H9 (cell line): ENCODE measurements around the gene NUPR1. TPM values are rescaled to one million over a fixed set of nuclear protein-coding genes. Genes with fewer than 3 reads are reported as not detected.
"Not testable (repeated sequence)": the region's sequence is repeated elsewhere in the genome, so short reads cannot be mapped to it uniquely, and the experiment has no call there.

Source experiments
- DNase-seq: peaks from one replicate; pipeline ENCODE4 v3.0.0-alpha.2; 2017
- H2AFZ ChIP-seq: one replicate; pipeline ENCODE4 v1.6.1; 2013; ENCODE audit warnings: mild to moderate bottlenecking, low read length, control low read depth, moderate library complexity
- H2AK5ac ChIP-seq: 2 replicates; pipeline ENCODE4 v1.6.1; 2013; ENCODE audit warnings: low read length, control low read depth, mixed read lengths; ENCODE audit not compliant: insufficient read length
- H2BK120ac ChIP-seq: one replicate; pipeline ENCODE4 v1.6.1; 2013; ENCODE audit warnings: low read depth, mild to moderate bottlenecking, low read length, control low read depth, inconsistent platforms; ENCODE audit not compliant: poor library complexity, severe bottlenecking
- H2BK12ac ChIP-seq: 2 replicates; pipeline ENCODE4 v1.6.1; 2013; ENCODE audit warnings: low read length, control low read depth, mixed read lengths, low read depth; ENCODE audit not compliant: insufficient read length
- H2BK15ac ChIP-seq: 2 replicates; pipeline ENCODE4 v1.6.1; 2013; ENCODE audit warnings: low read depth, low read length, control low read depth
- H2BK20ac ChIP-seq: one replicate; pipeline ENCODE4 v1.6.1; 2013; ENCODE audit warnings: low read depth, mild to moderate bottlenecking, low read length, control low read depth, inconsistent platforms; ENCODE audit not compliant: poor library complexity, severe bottlenecking
- H2BK5ac ChIP-seq: 2 replicates; pipeline ENCODE4 v1.6.1; 2013; ENCODE audit warnings: low read length, control low read depth, mixed read lengths; ENCODE audit not compliant: insufficient read length
- H3K14ac ChIP-seq: 2 replicates; pipeline ENCODE4 v1.6.1; 2013; ENCODE audit warnings: low read length, control low read depth; ENCODE audit not compliant: insufficient read depth
- H3K18ac ChIP-seq: 2 replicates; pipeline ENCODE4 v1.6.1; 2013; ENCODE audit warnings: low read depth, mild to moderate bottlenecking, mixed read lengths, low read length, control low read depth; ENCODE audit not compliant: insufficient read length
- H3K23ac ChIP-seq: 2 replicates; pipeline ENCODE4 v1.6.1; 2013; ENCODE audit warnings: low read length, control low read depth, mixed read lengths, low read depth; ENCODE audit not compliant: insufficient read length
- H3K23me2 ChIP-seq: 2 replicates; pipeline ENCODE4 v1.6.1; 2013; ENCODE audit warnings: low read depth, mild to moderate bottlenecking, mixed read lengths, low read length, control low read depth; ENCODE audit not compliant: insufficient read length, poor library complexity, severe bottlenecking
- H3K27ac ChIP-seq: 2 replicates; pipeline ENCODE4 v1.5.1; 2013; ENCODE audit warnings: low read length, control low read depth, mixed read lengths, low read depth; ENCODE audit not compliant: insufficient read length
- H3K27me3 ChIP-seq: 2 replicates; pipeline ENCODE4 v1.6.1; 2013; ENCODE audit warnings: low read length, control low read depth, inconsistent platforms; ENCODE audit not compliant: insufficient read depth
- H3K4ac ChIP-seq: 2 replicates; pipeline ENCODE4 v1.6.1; 2013; ENCODE audit warnings: low read depth, mild to moderate bottlenecking, control low read depth, inconsistent platforms, low read length, moderate library complexity
- H3K4me1 ChIP-seq: 2 replicates; pipeline ENCODE4 v1.6.1; 2013; ENCODE audit warnings: low read length, control low read depth, inconsistent platforms; ENCODE audit not compliant: insufficient read depth
- H3K4me2 ChIP-seq: 2 replicates; pipeline ENCODE4 v1.6.1; 2013; ENCODE audit warnings: low read length, control low read depth, mixed read lengths; ENCODE audit not compliant: insufficient read length, insufficient read depth
- H3K56ac ChIP-seq: 2 replicates; pipeline ENCODE4 v1.6.1; 2013; ENCODE audit warnings: low read depth, mild to moderate bottlenecking, mixed read lengths, low read length, control low read depth; ENCODE audit not compliant: insufficient read length
- H3K79me1 ChIP-seq: 2 replicates; pipeline ENCODE4 v1.6.1; 2013; ENCODE audit warnings: low read depth, mild to moderate bottlenecking, moderate library complexity, low read length, control low read depth, inconsistent platforms; ENCODE audit not compliant: insufficient read depth, poor library complexity, severe bottlenecking
- H3K79me2 ChIP-seq: 2 replicates; pipeline ENCODE4 v1.6.1; 2013; ENCODE audit warnings: low read length, control low read depth, inconsistent platforms; ENCODE audit not compliant: insufficient read depth
- H3K9ac ChIP-seq: 2 replicates; pipeline ENCODE4 v1.6.1; 2013; ENCODE audit warnings: low read length, control low read depth, mixed read lengths; ENCODE audit not compliant: insufficient read length; ENCODE audit errors: extremely low read depth
- H3K9me3 ChIP-seq: one replicate; pipeline ENCODE4 v1.6.1; 2013; ENCODE audit warnings: low read depth, low read length, inconsistent platforms; ENCODE audit not compliant: control insufficient read depth
- H3T11ph ChIP-seq: one replicate; pipeline ENCODE4 v1.6.1; 2013; ENCODE audit warnings: mild to moderate bottlenecking, low read length, control low read depth, inconsistent platforms
- H4K20me1 ChIP-seq: one replicate; pipeline ENCODE4 v1.6.1; 2013; ENCODE audit not compliant: control insufficient read depth, insufficient read length, insufficient read depth
- H4K5ac ChIP-seq: 2 replicates; pipeline ENCODE4 v1.6.1; 2013; ENCODE audit warnings: low read depth, mild to moderate bottlenecking, mixed read lengths, low read length, control low read depth; ENCODE audit not compliant: insufficient read length
- H4K8ac ChIP-seq: replicated peaks from 2 replicates; pipeline ENCODE4 v1.6.1; 2013; ENCODE audit warnings: low read length, control low read depth, mixed read lengths, low read depth; ENCODE audit not compliant: insufficient read length
- H4K91ac ChIP-seq: 2 replicates; pipeline ENCODE4 v1.6.1; 2013; ENCODE audit warnings: low read depth, mild to moderate bottlenecking, moderate library complexity, mixed read lengths, low read length, control low read depth; ENCODE audit not compliant: insufficient read length
- H3K27ac Mint-ChIP-seq, 3 experiments: 2 replicates in 2 of 3; 3 replicates in 1 of 3; pipeline ENCODE4 v1.8.0; 2020 to 2021; ENCODE audit warnings: mixed read lengths in 3 of 3, mild to moderate bottlenecking in 1 of 3, moderate library complexity in 1 of 3
- H3K27me3 Mint-ChIP-seq: 2 replicates; pipeline ENCODE4 v1.8.0; 2021; ENCODE audit warnings: low read depth, mild to moderate bottlenecking, moderate library complexity, mixed read lengths
- H3K36me3 Mint-ChIP-seq, 3 experiments: 2 replicates in 2 of 3; 3 replicates in 1 of 3; pipeline ENCODE4 v1.8.0; 2020 to 2021; ENCODE audit warnings: low read depth in 3 of 3, mixed read lengths in 3 of 3; ENCODE audit not compliant: insufficient read depth in 1 of 3
- H3K4me1 Mint-ChIP-seq, 2 experiments: 2 replicates each; pipeline ENCODE4 v1.8.0; 2020; ENCODE audit warnings: mixed read lengths in 2 of 2
- H3K4me3 Mint-ChIP-seq, 2 experiments: 2 replicates in 1 of 2; 3 replicates in 1 of 2; pipeline ENCODE4 v1.8.0; 2020 to 2021; ENCODE audit warnings: mild to moderate bottlenecking in 2 of 2, mixed read lengths in 2 of 2, moderate library complexity in 1 of 2
- H3K9me3 Mint-ChIP-seq, 2 experiments: 2 replicates in 1 of 2; 3 replicates in 1 of 2; pipeline ENCODE4 v1.8.0; 2020; ENCODE audit warnings: mild to moderate bottlenecking in 2 of 2, mixed read lengths in 2 of 2, moderate library complexity in 1 of 2
- CTCF ChIP-seq: fragments of 200-600 bp; sonication (generic); conservative IDR thresholded peaks from 3 replicates; pipeline ENCODE4 v1.8.0; 2021; ENCODE audit warnings: antibody characterized with exemption, mild to moderate bottlenecking
- WGBS: extraction: QIAGEN DNeasy Blood & Tissue Kit; methylation state at CpG from one replicate; pipeline ENCODE4 v1.1.7; 2013; ENCODE audit warnings: missing lambda C conversion rate, low lambda C conversion rate, mixed read lengths; ENCODE audit not compliant: insufficient read length; ENCODE audit errors: extremely low coverage; 5-methylcytosine and 5-hydroxymethylcytosine counted together
- total RNA-seq: library from RNA; stranded (reverse); gene quantifications from 2 replicates; pipeline ENCODE4 v1.2.1, GENCODE V29; 2021

The NUPR1 gene
- total RNA-seq, 1 experiment from 2014 or later: 0.35 TPM

- Histone ChIP-seq H3K23me2 (no peaks in the 10 kb centered on the region), H2BK120ac (no peak overlapping the region), H3K9ac (no peak overlapping the region), H2BK20ac (no peak overlapping the region), H4K91ac (no peak overlapping the region), H2AK5ac (no peak overlapping the region), H3T11ph (no peak overlapping the region), H3K18ac (no peak overlapping the region), H3K27me3 (no peaks in the 10 kb centered on the region), H3K4ac (no peak overlapping the region), H3K14ac (no peak overlapping the region), H3K79me1 (no peaks in the 10 kb centered on the region), H4K20me1 (no peaks in the 10 kb centered on the region), H3K4me2 (no peak overlapping the region), H2BK5ac (no peak overlapping the region), H3K4me1 (no peaks in the 10 kb centered on the region), H3K79me2 (no peaks in the 10 kb centered on the region), H3K56ac (no peak overlapping the region), H2AFZ (no peak overlapping the region), H3K23ac (no peak overlapping the region), H4K5ac (no peak overlapping the region), H2BK12ac (no peak overlapping the region), H3K9me3 (no peaks in the 10 kb centered on the region), H3K27ac (no peak overlapping the region), H4K8ac (no peak overlapping the region), H2BK15ac (no peak overlapping the region)
- WGBS: no CpG with 5 or more reads among the region's 7 CpGs
- no peaks in the 10 kb centered on the region; a peak in 1 of 7 replicates for H3K36me3 Mint-ChIP-seq
- no peaks in the 10 kb centered on the region for H3K9me3 Mint-ChIP-seq
- H3K27ac Mint-ChIP-seq: no peak overlapping the region
- 0 out of 4 replicates have a peak, but pooled peaks cover 3 to 4% of the 10 kb centered on the region in 2 experiments for H3K4me1 Mint-ChIP-seq
- TF ChIP-seq CTCF: no peak
- no peak overlapping the region for H3K4me3 Mint-ChIP-seq
- no peak for DNase-seq
- H3K27me3 Mint-ChIP-seq: peaks cover 2% of the 10 kb centered on the region
Observed at GRCh38 chr16:28546626-28547025, 7.9 kb upstream of the NUPR1 start.

GRCh38 chr16:28545964-28546363, 7.2 kb upstream of the NUPR1 start:
- H4K8ac ChIP-seq, H3K4me1 Mint-ChIP-seq, H3K79me1 ChIP-seq, H3K9me3 Mint-ChIP-seq, H3K9me3 ChIP-seq, H4K5ac ChIP-seq, H2AK5ac ChIP-seq, H3K27me3 Mint-ChIP-seq, H3K4me2 ChIP-seq, H3K27me3 ChIP-seq, H3K23ac ChIP-seq, H3K27ac Mint-ChIP-seq, H3K23me2 ChIP-seq, H3T11ph ChIP-seq, H3K4me1 ChIP-seq, H2AFZ ChIP-seq, H2BK20ac ChIP-seq, H2BK5ac ChIP-seq, H3K79me2 ChIP-seq, H3K56ac ChIP-seq, H2BK120ac ChIP-seq, H3K14ac ChIP-seq, H2BK15ac ChIP-seq, H4K91ac ChIP-seq, H3K4ac ChIP-seq, DNase-seq, H2BK12ac ChIP-seq, H3K9ac ChIP-seq, H3K36me3 Mint-ChIP-seq, H3K18ac ChIP-seq, H4K20me1 ChIP-seq, H3K4me3 Mint-ChIP-seq, H3K27ac ChIP-seq: not testable (repeated sequence)
- WGBS: no CpG with 5 or more reads among the region's 7 CpGs
